NCI-H2029 (cell line): ENCODE results near the gene SHC4.

Experiments used
- DNase-seq: peaks from one replicate; lab custom pipeline; 2025; lab: John Stamatoyannopoulos, UW

Gene SHC4

GRCh38 chr15:48845123-48845522, 118.6 kb downstream of the SHC4 start:
- DNase-seq = no peak

- no peak for DNase-seq
Observed at GRCh38 chr15:48842501-48842900, 121.2 kb downstream of the SHC4 start.

- DNase-seq = no peak
Observed at GRCh38 chr15:48834756-48835155, 129.0 kb downstream of the SHC4 start.

DNA sequence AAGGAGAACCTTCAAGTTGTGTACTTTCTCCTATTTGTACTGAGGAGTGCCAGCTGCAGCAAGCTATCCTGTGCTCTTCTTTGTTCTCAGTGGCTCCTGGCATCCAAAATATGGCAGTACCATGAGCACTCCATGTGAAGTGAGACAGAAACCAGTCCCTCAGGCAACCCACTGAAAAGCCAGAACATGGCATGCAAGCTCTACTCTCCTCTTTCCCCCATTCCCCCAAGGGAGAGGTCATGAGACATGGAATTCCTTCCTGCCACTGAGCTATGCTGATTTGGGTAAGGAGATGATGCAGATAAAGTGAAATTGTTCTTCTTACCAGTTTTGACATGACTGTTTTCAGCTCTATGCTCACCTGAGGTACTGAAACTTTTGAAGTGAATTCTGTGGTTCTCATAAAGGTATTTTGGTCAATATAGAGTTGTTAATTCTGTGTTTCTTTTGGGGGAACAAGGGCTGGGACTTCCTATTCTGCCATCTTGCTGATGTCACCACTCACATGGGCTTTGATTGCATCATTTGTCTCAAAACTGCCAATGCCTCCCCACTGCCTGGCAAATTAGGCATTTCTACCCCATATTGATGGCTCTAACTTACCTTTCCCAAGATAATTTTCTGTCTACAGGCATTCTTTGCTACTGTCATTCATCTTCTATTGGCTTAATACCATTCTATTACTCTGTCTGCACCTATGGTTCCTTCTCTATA, 130.0 kb downstream of the SHC4 start:
- DNase-seq = no peak

DNA sequence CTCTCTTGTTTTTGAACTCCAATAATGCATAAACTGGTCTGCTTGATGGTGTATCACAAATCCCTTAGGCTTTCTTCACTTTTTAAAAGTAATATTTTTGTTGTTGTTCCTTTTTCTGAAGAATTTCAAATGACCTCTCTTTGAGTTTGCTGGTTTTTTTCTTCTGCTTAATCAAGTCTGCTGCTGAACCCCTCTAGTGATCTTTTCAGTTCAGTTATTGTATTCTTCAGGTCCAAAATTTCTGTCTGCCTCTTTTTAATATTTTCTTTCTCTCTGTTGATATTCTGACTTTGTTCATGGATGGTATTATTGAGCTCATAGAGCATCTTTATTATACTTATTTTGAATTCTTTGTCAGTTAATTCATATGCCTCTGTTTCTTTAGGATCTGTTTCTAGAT, 131.1 kb downstream of the SHC4 start:
- DNase-seq = no peak

GRCh38 chr15:48828906-48829305, 134.8 kb downstream of the SHC4 start:
- no peak for DNase-seq

DNA sequence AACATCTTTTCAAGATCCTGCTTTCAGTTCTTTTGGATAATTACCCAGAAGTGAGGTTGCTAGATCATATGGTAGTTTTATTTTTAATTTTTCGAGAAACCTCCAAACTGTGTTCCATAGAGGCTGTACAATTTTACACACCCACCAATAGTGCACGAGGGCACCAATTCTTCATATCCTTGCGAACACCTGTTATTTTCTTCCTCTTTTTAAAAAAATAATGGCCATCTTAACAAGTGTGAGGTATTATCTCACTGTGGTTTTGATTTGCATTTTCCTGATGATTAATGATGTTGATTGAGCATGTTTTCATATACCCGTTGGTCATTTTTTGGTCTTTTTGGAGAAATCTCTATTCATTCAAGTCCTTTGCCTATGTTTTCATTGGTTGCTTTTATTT, 135.2 kb downstream of the SHC4 start:
- no peak for DNase-seq

DNA sequence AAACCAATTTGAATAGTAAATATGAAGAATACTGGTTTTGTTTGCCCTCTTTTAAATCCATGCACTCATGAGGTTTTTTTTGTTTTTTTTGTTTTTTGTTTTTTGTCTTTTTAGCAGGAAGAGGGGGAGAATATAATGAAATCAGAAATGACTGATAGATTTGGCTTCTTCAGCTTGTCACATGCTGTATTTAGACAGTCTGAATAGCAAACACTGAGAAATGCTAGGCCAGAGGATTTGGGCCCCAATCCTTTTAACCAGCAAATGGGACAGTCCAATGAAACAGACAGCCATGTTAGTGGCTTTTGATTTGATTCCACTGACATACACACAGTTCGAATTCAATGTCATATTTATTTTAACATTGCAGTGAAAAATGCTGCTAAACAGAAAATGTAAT, 138.6 kb downstream of the SHC4 start:
- DNase-seq = no peak

- no peak for DNase-seq
Observed at GRCh38 chr15:48823706-48824105, 140.0 kb downstream of the SHC4 start.

GRCh38 chr15:48823237-48823636, 140.5 kb downstream of the SHC4 start:
- DNase-seq = no peak

DNA sequence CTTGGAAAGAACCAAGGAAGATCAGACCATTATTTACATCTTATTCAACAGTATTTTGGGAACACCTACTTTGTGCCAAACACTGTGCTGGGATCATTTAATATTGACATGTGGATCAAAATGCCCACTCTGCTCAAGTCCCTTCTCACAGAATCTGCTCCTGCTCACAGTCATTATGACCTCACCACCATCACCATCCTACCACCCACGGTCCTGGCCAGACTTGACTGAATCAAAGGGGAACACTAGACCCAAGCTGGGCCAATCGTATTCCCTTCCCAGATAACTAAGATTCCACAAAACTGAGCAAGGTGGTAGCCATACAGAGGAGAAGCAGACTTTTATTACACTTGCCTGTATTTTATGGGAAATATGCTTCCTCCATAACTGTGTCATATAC, 149.4 kb downstream of the SHC4 start:
- DNase-seq = no peak

- no peak for DNase-seq
Observed at GRCh38 chr15:48811325-48811958, 152.3 kb downstream of the SHC4 start.

- peak; percentile 97 for DNase-seq
Observed at GRCh38 chr15:48810414-48811324, 153.1 kb downstream of the SHC4 start, which contains the start of gene CEP152. CEP152 (minus strand) TSS chr15:48811069; CDS start chr15:48805649, 5,420 bp downstream.

GRCh38 chr15:48806151-48806550, 157.6 kb downstream of the SHC4 start:
- no peak for DNase-seq

DNA sequence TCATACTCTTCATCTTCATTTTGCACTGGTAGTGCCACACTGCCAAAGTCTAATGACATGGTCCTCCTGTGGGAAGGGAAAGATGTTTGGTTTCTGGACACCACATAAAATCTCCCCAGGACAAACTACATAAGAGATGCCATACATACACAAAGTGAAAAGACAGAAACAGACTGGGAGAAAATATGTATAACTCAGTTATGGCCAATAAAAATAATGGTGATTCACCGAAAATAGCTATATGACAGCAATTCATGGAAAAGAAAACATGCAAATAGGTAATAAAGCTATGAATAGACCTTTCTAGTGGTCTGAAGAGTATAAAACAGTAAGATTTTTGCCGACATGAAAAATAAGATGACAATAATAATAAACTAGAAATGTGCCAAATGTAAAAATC, 158.1 kb downstream of the SHC4 start:
- DNase-seq = no peak

DNA sequence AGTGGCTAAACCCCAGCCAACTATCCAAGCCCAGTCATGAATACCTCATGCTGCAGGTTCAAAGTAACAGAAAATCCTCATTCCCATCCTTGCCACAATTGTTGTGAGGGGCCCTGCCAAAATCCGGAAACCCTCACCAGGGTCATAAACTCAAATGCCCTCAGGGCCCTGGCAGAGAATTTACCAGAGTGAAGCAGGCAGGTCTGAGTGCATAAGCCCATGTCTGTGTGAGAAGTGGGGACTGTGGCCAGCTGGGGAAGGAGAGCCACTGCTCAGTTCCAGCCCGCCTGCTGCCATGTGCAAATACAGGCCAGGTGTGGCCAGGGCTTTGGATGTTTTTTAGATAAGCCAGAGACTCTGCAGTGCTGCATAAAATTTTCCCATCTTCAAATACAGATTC, 159.8 kb downstream of the SHC4 start:
- no peak for DNase-seq

- no peak for DNase-seq
Observed at GRCh38 chr15:48802867-48803266, 160.9 kb downstream of the SHC4 start.

DNA sequence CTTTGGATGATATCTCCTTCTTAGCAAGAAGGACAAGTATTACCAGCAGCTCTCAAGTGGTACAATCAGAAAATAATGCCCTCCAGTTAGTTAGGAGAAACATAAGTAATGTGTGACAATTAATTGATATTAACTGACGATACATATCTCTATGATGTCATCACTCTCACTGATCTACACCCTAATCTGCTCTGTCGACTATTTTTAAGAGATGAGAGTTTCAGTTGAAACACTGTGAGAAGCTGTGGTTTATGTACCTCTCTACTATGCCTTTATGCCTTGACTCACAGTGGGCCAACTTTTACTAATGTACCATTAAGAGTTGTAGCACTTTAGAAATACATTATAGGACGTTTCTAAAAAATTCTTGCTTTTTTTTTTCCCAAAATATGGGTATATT, 161.5 kb downstream of the SHC4 start:
- DNase-seq = no peak

DNA sequence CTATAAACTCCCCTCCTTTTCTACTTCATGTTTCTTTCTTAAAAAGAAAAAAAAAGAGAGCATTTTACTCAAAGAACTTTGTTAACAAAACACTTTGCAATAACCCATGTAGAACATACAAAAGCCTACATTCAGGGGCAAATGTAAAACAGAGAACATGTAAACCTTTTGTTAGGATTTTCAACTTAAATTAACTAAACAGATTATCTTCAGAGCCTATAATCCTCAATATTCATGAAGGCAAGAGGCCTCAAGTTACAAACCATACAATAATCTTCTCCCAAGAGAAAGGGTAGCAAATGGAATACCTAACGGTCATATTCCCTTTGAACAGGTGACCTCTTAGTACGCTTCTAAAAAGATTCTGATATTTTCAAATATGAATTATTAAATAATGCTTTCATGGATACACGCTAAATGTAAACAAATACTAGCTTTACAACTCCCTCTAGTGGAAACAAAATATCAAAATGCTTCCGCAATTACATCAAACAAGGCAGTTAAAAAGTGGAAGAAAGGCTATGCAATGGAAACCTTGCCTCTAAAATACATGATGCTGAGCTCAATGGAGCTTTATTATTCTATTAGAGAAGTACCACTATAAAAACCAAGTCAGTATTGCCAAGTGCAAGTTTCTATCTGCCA, 162.8 kb downstream of the SHC4 start:
- DNase-seq = no peak

DNA sequence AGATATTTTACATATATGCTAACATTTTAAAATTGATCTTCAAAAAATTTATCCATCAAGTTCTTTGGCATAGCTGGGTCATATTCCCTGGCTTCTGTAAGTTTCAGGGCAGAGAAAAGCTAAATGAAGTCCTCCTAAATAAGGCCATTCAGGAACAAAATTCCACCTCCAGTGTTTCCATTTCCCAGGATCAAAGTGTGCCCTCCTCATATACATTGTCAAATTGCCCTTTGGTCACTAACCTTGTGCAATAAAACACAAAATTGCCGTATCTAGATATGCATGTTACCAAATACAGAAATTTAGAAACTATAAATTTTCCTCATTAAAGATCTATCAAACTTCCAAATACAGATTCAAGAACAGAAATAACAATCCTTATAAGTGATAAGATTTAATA, 163.5 kb downstream of the SHC4 start:
- DNase-seq = no peak

- DNase-seq = no peak
Observed at GRCh38 chr15:48798319-48798718, 165.4 kb downstream of the SHC4 start.

GRCh38 chr15:48796930-48797329, 166.8 kb downstream of the SHC4 start:
- no peak for DNase-seq
